Left lung (tissue), 10 donors: ENCODE results near the gene RNF144A. TPM values are rescaled to one million over a fixed set of nuclear protein-coding genes. Genes with fewer than 3 reads are reported as not detected.

ENCODE experiments used
- ATAC-seq: fragments of 200-7000 bp; cut with Tn5 transposase; one replicate; pipeline ENCODE4 v1.9.1; 2020; ENCODE audit warnings: moderate library complexity
- DNase-seq, 4 donors: peaks; one replicate each; pipeline ENCODE4 v3.0.0-alpha.2; 2013 to 2020
- H3K27ac ChIP-seq, 2 donors: fragments of 200-600 bp; sonication (generic) in 1 of 2; one replicate each; pipeline versions ENCODE4 v1.5.0 to v1.8.0; 2020 to 2021
- H3K27me3 ChIP-seq, 2 donors: fragments of 200-600 bp; sonication (generic) in 1 of 2; one replicate each; pipeline versions ENCODE4 v1.5.0 to v1.8.0; 2020 to 2021
- H3K36me3 ChIP-seq, 2 donors: fragments of 200-600 bp; sonication (generic) in 1 of 2; one replicate each; pipeline versions ENCODE4 v1.5.0 to v1.8.0; 2020 to 2021
- H3K4me1 ChIP-seq, 2 donors: fragments of 200-600 bp; one replicate each; pipeline ENCODE4 v1.8.0; 2021
- H3K4me3 ChIP-seq, 2 donors: fragments of 200-600 bp; sonication (generic) in 1 of 2; one replicate each; pipeline versions ENCODE4 v1.5.0 to v1.8.0; 2020 to 2021; ENCODE audit warnings: mild to moderate bottlenecking in 1 of 2
- H3K9me3 ChIP-seq, 2 donors: fragments of 200-600 bp; sonication (generic) in 1 of 2; one replicate each; pipeline versions ENCODE4 v1.5.0 to v1.8.0; 2020 to 2021
- intact Hi-C, 2 donors: fragments of 100-400 bp; cut with DNase I; formaldehyde crosslinking; loops; one replicate each; pipeline versions ENCODE4 v1.11.2 to v1.14.2; 2022
- polyA plus RNA-seq, 6 donors: library from polyadenylated mRNA; unstranded; fragments of 120-200 nt; gene quantifications; one replicate each; pipeline ENCODE4 v1.2.1, GENCODE V29; 2013; ENCODE audit not compliant: insufficient read length in 6 of 6
- total RNA-seq, 2 donors: library from RNA; stranded (reverse); fragmentation: NEBNext Ultra II Directional; extraction: Animal tissue kit (Norgen Biotek cat#: 25700); gene quantifications; one replicate each; pipeline ENCODE4 v1.2.1, GENCODE V29; 2021
- TF ChIP-seq, protein P1 (sequence below), 2 donors: fragments of 200-600 bp; sonication (generic) in 1 of 2; IDR thresholded peaks; one replicate each; pipeline versions ENCODE4 v1.5.0 to v1.8.0; 2021; ENCODE audit warnings: antibody characterized with exemption in 2 of 2
- donor health status: DM: no; HTN: yes; CAD: no.
- donor health status: DM: no; HTN: no; CAD: no.

The RNF144A gene
- total and polyA plus RNA-seq, 8 donors: 9.9 to 36.5 (median 30.7) TPM

DNA sequence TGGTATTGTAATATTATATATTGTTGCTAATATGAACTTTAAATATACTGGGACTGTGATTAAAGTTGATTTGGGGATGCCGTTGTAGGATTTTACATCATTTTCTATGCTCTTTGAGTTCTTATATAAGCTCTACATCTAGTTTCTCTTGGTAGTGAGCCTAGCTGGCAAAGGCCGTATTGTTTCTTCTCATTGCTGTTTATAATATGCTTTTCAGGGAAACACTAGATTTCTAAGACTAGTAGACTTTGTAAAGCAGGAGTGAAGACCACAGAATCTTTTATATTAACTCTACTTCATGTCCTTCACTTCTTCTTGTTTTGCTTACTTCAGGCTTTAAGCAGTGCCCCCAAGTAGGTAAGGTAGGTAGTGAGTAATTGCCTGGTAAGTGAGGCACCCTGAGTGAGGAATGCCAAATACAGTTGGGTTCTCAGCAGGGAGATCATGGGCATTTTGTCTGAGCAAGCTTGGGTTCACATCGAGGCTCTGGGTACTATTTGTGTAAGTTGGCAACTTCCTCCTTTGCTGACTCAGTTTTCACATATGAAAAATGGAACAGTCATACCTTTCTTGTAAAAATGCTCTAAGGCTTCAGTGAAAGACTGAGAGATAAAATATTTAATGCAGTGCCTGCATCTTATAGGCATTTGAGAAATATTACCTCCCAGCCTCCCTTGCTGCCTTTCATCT is 96.4 kb downstream of the RNF144A start:
- TF ChIP-seq, protein P1, sequence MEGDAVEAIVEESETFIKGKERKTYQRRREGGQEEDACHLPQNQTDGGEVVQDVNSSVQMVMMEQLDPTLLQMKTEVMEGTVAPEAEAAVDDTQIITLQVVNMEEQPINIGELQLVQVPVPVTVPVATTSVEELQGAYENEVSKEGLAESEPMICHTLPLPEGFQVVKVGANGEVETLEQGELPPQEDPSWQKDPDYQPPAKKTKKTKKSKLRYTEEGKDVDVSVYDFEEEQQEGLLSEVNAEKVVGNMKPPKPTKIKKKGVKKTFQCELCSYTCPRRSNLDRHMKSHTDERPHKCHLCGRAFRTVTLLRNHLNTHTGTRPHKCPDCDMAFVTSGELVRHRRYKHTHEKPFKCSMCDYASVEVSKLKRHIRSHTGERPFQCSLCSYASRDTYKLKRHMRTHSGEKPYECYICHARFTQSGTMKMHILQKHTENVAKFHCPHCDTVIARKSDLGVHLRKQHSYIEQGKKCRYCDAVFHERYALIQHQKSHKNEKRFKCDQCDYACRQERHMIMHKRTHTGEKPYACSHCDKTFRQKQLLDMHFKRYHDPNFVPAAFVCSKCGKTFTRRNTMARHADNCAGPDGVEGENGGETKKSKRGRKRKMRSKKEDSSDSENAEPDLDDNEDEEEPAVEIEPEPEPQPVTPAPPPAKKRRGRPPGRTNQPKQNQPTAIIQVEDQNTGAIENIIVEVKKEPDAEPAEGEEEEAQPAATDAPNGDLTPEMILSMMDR (IDR thresholded peaks at IDR 0.05): no peak
- Histone ChIP-seq H3K27ac (no peak overlapping the region), H3K4me1 (peaks cover 4 to 28% of the 10 kb centered on the region in 2 donors), H3K27me3 (no peaks in the 10 kb centered on the region), H3K9me3 (no peaks in the 10 kb centered on the region), H3K4me3 (no peak overlapping the region), H3K36me3 (no peaks in the 10 kb centered on the region)
- DNase-seq: no peak
- ATAC-seq: no peak
- intact Hi-C loops: no loop called here

DNA sequence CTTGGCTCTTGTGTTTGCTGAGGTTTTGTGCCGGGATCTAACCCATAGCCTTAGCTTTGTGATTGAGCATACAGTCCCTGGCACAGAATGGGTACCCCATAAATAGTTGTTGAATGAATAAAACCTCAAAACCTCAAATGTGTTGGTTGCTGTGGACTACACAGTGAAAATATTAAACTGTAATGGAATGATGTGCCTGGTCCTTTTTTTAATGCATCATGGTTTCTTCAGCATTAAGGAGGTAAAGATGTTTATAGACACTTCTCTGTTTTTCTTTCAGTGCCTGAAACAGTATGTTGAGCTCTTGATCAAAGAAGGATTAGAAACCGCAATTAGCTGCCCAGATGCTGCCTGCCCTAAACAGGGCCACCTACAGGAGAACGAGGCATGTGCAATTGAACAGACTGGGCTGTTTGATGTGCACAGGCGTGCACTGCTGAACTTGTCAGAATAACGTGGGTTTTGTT is 97.0 kb downstream of the RNF144A start:
- Histone ChIP-seq H3K9me3 (no peaks in the 10 kb centered on the region), H3K27ac (no peak overlapping the region), H3K27me3 (no peaks in the 10 kb centered on the region), H3K36me3 (peaks cover 0 to 2% of the 10 kb centered on the region in 2 donors), H3K4me1 (peaks cover 0 to 23% of the 10 kb centered on the region in 2 donors), H3K4me3 (no peak overlapping the region)
- TF ChIP-seq, protein P1 (IDR thresholded peaks at IDR 0.05): peak in 1 of 2 donors; percentile 25
- peak; percentile 50 for ATAC-seq
- intact Hi-C loops: no loop called here
- DNase-seq: no peak

GRCh38 chr2:7015007-7015950 is 98.1 kb downstream of the RNF144A start:
- Histone ChIP-seq H3K27me3 (no peaks in the 10 kb centered on the region), H3K36me3 (peaks cover 0 to 6% of the 10 kb centered on the region in 2 donors), H3K27ac (no peak overlapping the region), H3K4me1 (peaks cover 0 to 17% of the 10 kb centered on the region in 2 donors), H3K9me3 (no peaks in the 10 kb centered on the region), H3K4me3 (no peak overlapping the region)
- ATAC-seq (no peak), DNase-seq (no peak)
- intact Hi-C loops: no loop called here
- TF ChIP-seq, protein P1 (IDR thresholded peaks at IDR 0.05): no peak

DNA sequence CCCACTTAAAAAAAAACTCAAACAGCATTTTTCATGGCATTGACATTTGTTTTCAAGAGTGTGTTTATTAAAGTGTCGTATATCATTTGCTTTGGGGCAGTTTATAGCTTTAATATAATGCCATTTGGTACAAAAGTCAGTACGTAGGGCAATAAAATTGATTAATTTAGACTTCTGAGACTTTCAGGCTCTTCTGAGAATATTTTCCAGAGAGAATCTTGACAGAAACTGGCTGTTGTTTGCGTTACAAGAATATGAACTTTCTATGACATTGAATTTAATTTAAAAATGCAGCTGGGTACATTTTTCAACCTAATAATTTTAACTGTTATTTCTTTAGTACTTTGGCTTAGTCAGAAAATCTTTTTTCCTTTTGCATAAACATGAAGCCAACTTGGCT is 98.9 kb downstream of the RNF144A start:
- DNase-seq (peak in 2 of 4 donors; percentile 64 to 65), ATAC-seq (no peak)
- intact Hi-C loops: no loop called here
- H3K4me1 ChIP-seq: peaks cover 0 to 17% of the 10 kb centered on the region in 2 donors
- TF ChIP-seq, protein P1 (IDR thresholded peaks at IDR 0.05): no peak
- peaks cover 0 to 9% of the 10 kb centered on the region in 2 donors for H3K36me3 ChIP-seq
- H3K9me3 ChIP-seq: no peaks in the 10 kb centered on the region
- no peak overlapping the region for H3K4me3 ChIP-seq
- H3K27me3 ChIP-seq: no peaks in the 10 kb centered on the region
- no peak overlapping the region for H3K27ac ChIP-seq
